GM18868 (cell line): ENCODE data around the gene HBZ.
"Not testable (repeated sequence)": the region's sequence is repeated elsewhere in the genome, so short reads cannot be mapped to it uniquely, and the experiment has no call there.

ENCODE experiments used
- ATAC-seq: cut with Tn5 transposase; IDR thresholded peaks from one replicate; pipeline ENCODE4 v1.9.1; 2021; ENCODE audit warnings: mild to moderate bottlenecking, moderate library complexity; ENCODE audit not compliant: unreplicated experiment

Gene HBZ

DNA sequence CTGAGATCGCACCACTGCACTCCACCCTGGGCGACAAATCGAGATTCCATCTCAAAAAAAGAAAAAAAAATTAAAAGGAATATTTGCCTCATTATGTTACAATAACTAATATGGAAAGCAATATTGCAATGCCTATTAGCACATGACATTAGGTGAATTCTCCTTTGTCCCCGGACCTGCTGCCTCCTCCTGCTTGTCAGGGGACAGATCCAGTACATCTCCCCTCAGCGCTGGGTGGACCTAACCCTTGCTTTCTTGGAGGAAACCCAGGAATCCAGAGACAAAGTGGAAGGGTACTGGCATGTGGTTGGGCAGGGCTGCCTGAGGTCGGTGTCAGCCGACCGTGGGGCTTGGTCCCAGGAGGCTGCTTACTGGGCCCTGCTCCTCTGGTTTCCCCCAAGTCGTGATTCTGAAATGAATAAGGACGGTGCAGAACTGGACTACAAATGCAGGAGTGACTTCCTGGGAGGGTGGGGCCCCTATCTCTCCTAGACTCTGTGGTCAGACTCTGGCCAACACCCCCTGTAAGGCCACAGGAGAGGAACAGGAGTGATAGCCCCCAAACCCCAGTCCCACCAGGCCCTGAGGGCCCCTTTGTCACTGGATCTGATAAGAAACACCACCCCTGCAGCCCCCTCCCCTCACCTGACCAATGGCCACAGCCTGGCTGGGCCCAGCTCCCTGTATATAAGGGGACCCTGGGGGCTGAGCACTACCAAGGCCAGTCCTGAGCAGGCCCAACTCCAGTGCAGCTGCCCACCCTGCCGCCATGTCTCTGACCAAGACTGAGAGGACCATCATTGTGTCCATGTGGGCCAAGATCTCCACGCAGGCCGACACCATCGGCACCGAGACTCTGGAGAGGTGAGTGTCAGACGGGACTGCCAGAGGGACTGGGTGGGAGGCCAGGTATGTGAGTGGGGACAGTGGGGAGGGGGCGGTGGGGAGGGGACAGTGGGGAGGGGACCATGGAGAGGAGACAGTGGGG, at the start of gene HBZ:
TSS of gene HBZ (plus strand) at position 504 of the 988 bp plus-strand sequence. CDS start at position 770, 266 bp downstream.
- ATAC-seq, result no peak

DNA sequence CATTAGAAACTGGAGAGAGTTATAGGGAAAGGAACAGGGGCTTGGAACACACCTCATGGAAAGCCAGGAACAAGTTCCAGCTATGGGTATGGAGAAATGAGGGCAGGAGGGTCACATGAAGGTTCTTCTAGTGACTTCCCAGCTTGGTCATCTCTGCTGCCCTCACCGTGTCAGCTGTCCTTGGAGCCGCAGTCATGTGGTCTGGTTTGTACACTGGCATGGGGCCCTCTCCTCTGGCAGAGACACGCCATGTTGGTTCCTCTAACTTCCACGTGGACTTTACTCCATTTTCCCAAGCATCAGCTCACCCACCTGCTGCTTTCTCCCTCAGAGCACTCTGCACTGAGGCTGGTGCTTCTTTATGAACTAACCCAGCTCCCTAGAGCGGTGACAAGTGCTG, 48.1 kb upstream of the HBZ start:
- ATAC-seq, result no peak

DNA sequence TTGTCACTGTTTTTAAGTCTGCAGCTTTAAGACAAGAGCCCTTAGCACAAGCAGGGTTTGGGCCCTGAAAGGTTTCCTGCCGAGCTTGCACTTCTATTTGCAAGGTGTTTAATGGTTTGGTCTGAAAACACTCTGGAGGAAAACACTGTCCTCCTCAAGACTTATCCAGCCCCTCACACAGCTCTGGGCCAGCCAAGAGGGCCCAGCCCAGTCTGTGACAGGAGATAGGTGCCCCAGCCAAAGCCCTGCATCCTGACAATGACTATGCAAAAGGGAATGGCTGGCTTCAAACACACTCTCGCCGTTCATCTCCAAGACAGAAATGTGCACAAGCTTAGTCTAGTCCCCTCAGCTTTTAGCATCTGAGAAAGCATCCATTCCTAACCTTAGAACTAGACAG, 47.5 kb upstream of the HBZ start:
- ATAC-seq, result no peak

DNA sequence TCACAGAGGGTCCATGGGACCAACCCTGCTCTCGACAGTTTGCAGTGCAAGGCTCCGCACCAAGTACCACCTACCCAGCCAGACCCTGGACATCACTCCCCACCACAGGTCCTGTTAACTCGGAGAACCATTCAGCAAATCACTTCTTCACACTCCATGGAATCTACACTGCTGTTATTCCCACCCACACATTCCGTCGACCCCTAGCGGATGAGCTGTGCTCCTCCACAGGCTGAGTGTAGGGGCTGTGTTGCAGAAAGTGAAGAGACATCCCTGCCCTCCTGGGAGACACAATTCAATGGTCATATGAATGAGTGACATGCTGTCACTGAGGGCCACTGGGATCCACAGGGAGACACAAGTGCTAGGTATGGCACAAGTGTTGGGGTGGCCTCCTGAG, 46.9 kb upstream of the HBZ start:
- no peak for ATAC-seq

DNA sequence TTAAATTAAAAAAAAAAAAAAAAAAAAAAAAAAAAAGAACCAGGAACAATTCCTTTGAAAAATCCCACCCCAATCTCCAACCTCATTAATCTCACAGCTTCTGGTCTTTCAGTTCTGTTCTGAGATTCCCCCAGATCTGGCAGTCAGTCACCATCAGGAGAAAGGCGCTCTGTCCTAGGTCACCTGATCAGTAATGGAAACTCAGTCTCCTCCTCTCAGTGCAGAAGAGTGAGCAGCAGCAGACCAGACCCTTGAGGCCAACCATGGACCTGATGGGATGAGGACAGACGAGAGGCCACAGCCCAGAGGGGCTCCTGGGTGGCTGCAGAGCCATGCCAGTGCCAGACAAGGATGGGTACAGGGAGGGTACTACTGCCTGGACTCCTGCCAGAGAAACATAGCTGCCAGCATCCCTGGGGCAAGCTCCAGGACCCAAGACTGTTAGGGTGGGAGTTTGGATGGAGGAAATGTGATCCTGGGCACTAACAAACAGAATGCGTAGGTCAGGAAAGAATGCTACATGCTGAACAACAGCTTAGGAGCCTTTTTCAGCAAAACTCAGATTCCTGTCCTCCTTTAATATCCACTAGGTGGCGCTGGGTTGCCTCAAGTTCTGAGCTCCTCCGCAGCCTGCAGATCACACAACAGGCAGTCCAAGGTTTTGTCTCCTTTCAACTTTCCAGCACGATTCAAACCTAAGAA, 45.7 kb upstream of the HBZ start:
- no peak for ATAC-seq

DNA sequence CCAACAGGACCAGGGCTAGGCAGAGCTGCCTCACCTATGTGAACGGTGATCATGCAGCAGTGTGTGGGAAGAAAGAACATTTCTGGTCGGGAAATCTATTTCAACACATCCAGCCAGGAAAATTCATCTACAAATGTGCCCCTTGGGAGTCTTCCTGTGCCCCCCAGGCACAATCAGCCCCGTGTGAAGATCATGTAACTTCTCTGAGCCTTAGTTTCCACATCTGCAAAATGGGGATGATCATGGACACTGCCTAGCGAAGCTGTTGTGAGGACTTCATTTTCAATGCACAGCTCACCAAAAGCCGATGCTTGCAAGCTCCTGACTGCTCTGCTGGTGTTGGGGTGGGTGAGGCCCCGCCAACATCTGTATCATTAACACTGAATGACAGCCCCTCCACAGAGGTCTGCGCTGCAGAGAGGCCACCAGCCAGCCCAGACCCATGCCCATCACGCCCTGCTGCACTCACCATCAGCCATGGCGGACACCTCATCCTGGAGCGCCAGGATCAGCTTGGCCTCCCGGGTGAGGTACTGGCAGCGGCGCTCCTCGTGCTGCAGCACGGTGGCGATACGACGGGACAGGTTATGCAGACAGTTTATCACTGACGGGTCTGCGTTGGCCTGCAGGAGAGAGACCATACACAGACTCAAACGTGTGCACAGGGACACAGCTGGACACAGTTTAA, 40.1 kb upstream of the HBZ start:
- no peak for ATAC-seq

DNA sequence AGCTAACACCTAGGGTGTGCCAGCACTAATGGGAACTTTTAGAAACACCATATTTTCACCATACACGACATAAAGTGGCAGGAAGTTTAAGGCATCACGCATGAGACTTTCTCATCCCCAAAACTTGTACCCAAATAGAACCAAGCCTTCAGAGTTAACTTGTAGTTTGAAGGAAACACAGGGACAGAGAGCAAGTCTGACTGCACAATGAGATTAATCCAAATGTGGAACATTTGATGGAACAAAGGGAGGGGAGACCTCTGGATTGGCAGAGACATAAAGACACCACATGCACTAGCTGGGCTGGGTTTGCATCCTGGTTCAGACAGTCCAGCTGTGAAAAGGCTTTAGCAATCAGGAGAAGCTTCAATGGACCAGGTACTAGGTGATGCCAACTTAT, 38.1 kb upstream of the HBZ start:
- no peak for ATAC-seq

DNA sequence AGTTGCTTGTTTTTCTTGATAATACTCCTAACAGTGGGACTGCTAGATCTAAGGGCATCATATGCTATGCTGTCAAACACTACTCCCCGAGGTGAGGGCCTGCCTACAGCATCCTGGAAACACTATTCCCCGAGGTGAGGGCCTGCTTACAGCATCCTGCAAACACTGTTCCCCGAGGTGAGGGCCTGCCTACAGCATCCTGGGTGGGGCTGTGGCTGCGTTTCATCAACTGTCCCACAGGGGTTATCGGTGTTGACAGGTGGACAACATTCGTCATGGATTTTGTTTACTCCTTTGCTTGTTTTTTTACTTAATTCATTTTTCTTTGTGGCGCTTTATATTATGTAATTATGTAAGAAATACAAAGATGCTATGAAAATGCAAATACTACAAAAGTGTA, 36.4 kb upstream of the HBZ start:
- no peak for ATAC-seq

DNA sequence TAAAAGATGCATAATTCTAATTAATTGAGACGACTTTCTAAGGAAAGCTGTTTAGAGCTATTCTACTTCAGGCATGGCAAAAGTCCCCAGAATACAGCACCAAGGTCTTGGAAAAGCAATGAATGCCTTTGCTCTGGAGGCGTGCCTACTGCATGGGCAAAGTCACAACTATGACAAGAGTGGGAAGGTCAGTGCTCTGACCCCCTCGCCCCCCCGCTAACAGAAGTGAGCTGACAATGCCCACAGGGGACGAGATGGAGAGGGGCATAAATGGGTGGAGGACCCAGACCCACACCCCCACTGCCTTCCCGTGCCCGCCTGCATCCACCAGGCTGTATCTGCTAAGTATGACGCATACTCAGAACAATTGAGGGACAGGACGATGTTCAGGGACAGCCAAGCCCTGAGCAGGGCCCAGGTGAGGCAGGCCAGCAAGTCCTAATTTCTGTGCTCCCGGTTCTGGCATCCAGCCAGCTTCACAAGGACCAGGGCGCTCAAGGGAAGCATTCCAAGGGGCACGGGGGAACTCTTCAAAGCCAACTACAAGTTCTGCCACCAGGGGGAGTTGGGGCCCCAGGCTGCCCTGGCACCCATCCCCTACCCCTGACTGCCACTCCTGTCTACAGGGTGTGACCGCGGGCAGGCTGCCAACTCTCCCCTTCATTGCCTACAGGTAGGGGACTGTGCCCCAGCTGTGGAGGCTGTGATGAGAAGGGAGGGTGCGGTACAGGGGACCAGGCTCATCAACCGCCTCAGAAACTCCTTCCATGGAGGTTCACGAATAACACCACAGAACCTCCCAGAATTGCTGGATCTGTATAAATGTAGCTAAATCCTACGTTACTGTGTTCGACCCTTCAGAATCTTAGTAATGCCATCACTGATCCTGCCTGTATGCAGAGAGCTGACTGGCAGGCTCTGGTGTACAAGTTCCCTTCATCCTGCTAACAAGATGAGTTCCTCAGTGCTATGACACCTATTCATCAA, 34.8 kb upstream of the HBZ start:
- ATAC-seq, result no peak

DNA sequence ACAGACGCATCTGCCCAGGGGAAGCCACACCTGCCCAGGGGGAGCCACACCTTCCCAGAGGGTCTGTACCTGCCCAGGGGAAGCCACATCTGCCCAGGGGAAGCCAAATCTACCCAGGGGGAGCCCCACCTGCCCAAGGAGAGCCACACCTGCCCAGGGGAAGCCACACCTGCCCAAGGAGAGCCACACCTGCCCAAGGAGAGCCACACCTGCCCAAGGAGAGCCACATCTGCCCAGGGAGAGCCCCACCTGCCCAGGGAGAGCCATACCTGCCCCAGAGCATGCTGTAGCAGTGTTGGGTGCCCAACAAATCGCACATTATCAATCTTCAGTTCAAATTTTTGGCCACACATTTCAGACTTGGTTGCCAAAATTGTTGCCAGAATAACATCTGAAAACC, 33.6 kb upstream of the HBZ start:
- no peak for ATAC-seq

DNA sequence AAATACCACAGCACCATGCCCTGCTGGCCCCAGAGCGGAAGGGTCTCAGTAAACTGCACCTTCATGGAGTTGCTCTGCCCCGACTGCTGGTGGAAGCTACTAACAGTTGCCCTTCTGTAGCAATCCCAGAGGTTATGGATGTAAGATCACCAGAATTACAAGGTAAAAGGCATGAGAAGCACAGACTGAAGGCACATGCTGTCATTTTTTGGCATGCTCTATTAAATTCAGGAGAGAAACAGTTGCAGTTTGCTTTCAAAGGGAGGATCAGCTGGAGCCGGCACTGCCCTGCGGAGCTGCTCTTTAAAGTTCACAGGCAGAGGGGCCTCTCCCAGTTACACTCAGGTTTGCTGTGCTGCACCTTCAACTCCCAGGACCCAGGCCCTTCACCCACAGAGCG, 33.1 kb upstream of the HBZ start:
- no peak for ATAC-seq

DNA sequence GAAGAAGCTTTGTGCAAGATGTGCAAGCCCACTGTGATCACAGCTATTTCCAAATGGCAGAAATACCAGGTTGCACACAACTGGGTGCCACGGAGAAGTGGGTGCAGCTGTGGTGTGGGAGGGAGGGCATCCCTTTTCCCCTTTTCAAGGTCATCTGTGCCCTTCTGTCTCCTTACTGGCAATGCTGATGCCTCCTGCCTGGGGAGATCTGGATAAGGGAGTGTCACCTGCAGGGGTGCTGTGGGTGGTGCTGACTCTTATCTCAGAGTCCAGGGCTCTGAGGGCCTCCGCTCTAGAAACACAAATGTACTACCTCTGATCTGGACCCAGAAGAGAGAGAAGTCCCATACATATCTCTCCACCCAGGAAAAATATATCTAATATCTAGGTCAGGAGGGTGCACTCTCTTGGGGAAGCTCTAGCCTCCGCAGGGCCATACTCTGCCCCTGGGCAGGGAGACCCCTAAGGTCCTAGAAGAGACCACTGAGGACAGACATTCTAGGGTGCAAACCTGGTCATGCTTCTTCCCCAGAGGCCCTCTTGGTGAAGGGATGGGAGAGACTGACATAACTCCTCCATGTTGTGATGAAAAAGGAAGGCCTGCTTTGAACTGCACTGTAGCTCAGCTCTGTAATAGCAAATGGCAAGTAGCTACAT, 32.5 kb upstream of the HBZ start:
- no peak for ATAC-seq

DNA sequence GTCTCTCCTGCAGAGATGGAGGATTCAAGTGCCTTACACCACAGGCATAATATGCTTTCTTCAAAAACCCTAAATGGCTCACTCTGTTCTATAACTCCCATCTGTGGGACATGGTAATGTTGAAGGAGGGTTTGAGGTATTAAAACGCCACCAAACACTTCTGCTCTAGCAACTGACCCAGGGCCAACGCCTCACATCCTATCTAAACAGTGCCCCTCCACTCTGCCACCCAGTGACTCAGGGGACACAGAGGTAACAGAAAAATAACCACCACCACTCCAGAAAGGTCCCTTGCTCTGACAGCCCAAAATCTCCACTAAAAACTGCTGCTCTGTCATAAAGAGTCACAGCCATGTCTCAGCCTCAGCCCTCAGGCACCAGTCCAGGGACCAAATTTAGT, 31.7 kb upstream of the HBZ start:
- ATAC-seq, result no peak

DNA sequence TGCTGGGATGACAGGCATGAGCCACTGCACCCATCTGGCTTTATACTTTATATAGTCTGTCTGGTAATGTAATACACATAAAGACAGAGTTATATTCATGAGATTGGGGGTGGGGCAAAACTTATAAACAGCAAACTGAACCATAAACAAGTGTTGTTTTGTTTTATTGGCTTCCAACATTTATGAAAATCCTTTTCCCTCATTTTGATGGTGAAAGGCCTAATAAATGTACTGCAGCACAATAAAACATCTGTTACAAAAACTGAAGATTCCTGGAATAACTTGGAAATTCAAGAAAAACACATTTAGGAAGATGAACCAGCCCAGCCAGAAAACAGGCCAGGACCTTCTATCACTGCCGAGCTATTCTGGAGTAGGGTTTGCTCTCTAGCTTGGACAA, 30.1 kb upstream of the HBZ start:
- ATAC-seq, result no peak

DNA sequence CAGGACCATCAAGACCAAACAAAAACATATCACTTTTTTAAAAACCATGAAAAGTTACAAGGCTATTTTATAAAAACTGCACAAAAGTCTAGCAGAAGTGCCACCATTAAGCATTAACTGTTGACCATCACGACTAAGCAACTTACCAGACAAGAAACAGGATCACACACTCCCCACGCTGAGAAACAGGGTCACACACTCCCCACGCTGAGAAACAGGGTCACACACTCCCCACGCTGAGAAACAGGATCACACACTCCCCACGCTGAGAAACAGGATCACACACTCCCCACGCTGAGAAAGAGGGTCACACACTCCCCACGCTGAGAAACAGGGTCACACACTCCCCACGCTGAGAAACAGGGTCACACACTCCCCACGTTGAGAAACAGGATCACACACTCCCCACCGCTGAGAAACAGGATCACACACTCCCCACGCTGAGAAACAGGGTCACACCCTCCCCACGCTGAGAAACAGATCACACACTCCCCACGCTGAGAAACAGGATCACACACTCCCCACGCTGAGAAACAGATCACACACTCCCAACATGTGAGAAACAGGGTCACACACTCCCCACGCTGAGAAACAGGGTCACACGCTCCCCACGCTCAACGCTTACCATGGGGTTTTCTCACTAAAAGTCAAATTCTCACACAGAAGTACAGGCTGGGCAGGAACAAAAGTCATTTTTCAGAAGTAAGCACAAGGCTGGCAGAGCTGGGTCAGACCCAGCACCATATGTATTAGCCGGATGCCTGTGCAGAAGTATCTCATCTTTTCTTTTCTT, 28.7 kb upstream of the HBZ start:
- not testable (repeated sequence) for ATAC-seq

DNA sequence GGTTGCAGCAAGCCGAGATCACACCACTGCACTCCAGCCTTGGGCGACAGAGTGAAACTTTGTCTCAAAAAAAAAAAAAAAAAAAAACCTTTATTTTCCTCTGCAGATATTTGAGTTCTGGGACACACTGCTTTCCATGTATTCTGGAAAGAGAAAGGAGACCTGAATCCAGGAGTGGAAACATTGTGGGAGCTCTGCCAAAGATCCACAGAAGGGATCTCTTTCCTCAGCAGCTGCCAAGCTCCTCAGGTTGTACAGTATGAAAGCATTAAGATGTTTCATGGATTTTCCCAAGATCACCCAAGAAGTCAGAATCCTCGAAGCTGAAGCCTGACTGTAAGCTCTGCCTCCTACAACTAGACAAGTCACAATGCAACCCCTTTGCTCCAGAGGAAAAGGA, 27.4 kb upstream of the HBZ start:
- ATAC-seq, result no peak

DNA sequence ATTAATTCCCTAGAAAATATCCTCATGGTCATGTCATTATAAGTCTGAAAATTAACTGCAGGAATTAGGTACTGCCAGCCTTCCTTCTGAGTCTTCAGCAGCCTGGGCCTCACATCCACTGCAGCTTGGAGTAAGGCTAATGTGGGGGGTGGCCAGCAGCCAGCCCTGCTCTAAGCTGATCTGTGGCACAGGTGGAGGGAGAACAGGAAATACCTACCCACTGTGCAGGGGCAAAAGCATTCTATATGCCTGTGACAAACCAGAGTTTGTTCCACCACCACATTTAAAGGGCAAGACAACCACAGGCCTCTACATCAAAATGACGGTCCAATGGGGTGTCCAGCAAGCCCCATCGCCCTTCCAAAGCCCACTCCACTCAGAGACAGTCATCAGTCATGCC, 23.4 kb upstream of the HBZ start:
- no peak for ATAC-seq

DNA sequence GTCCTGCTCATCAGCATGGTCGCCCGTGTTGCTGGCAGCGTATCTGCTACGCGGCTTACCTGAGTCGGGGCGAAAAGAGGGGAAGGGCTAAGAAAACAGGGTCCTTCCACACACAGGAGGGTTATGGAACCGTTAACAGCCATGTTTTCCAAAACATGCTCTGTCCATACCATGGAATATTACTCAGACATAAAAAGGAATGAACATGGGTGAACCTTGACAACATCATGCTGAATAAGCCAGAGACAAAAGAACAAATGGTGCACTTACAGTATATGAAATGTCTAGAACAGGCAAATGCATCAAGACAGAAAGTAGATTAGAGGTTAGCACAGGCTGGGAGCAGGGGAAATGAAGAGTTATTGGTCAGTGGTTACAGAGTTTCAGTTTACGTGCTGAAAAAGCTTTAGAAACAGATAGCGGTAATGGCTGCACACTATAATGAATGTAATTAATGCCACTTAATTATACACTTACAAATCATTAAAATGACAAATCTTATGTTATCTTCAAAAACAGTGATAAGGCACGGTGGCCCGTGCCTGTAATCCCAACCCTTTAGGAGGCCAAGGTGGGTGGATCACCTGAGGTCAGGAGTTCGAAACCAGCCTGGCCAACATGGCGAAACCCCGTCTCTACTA, 21.8 kb upstream of the HBZ start:
- no peak for ATAC-seq

DNA sequence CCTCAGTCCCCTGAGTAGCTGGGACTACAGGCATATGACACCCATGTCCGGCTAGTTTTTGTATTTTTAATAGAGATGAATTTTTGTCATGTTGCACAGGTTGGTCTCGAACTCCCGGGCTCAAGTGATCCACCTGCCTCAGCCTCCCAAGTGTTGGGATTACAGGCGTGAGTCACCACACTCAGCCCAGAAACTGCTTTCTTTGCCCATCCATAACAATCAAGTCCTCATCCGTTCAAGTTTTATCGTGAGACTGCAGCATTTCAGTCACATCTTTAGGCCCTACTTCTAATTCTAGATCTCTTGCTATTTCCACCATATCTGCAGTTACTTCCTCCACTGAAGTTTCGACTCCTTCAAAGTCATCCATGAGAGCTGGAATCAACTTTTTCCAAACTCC, 20.3 kb upstream of the HBZ start:
- no peak for ATAC-seq
